Measurements from ENCODE around the gene ALOX5AP.

GRCh38 chr13:30742901-30743300 lies 7.6 kb downstream of the ALOX5AP start:
- TF ChIP-seq CTCF (IDR thresholded peaks at IDR 0.05) (no peak), POLR2A (IDR thresholded peaks at IDR 0.05) (no peak)

Data from right lobe of liver (tissue), 4 donors.